HG02973 (cell line): ENCODE data around the gene MYBPC2.

Source experiments
- ATAC-seq: cut with Tn5 transposase; IDR thresholded peaks from one replicate; pipeline ENCODE4 v1.9.1; 2021; ENCODE audit warnings: moderate library complexity; ENCODE audit not compliant: unreplicated experiment

The MYBPC2 gene

GRCh38 chr19:50513746-50514345 lies 81.2 kb downstream of the MYBPC2 start, which contains the start of gene ASPDH:
TSS of gene ASPDH (minus strand) at chr19:50513913. CDS start at chr19:50513823, 90 bp downstream.
- ATAC-seq: no peak

- ATAC-seq: no peak
Observed at GRCh38 chr19:50514346-50515167, 81.9 kb downstream of the MYBPC2 start.

GRCh38 chr19:50515168-50515561 lies 82.5 kb downstream of the MYBPC2 start:
- ATAC-seq: no peak
